ENCODE data around the gene PDE7B. TPM values are rescaled to one million over a fixed set of nuclear protein-coding genes. Genes with fewer than 3 reads are reported as not detected.

PDE7B gene
- total RNA-seq, 4 donors from 2014 or later = 2.9 to 23.6 (median 5.2) TPM

GRCh38 chr6:136090929-136091328 is 239.4 kb downstream of the PDE7B start:
- no peaks in the 10 kb centered on the region for H3K9me3 ChIP-seq
- H3K36me3 ChIP-seq = no peaks in the 10 kb centered on the region
- ATAC-seq = no peak
- no peaks in the 10 kb centered on the region for H3K4me1 ChIP-seq
- H3K27me3 ChIP-seq = no peaks in the 10 kb centered on the region
- no peak overlapping the region for H3K27ac ChIP-seq
- 80 to 85% methylated on average over 1 of the region's 1 CpG for WGBS, 2 donors (ENCODE audit: low coverage in 1 of 2)
- TF ChIP-seq CTCF (IDR thresholded peaks at IDR 0.05) (no peak), EP300 (IDR thresholded peaks at IDR 0.05) (no peak), POLR2AphosphoS5 (IDR thresholded peaks at IDR 0.05) (no peak), POLR2A (IDR thresholded peaks at IDR 0.05) (no peak)
- H3K4me3 ChIP-seq = no peak overlapping the region

GRCh38 chr6:136092897-136093296 is 241.4 kb downstream of the PDE7B start:
- H3K9me3 ChIP-seq = no peaks in the 10 kb centered on the region
- TF ChIP-seq POLR2AphosphoS5 (IDR thresholded peaks at IDR 0.05) = no peak
- no peak for TF ChIP-seq EP300 (IDR thresholded peaks at IDR 0.05)
- TF ChIP-seq CTCF (IDR thresholded peaks at IDR 0.05) = no peak
- no peak for TF ChIP-seq POLR2A (IDR thresholded peaks at IDR 0.05)
- no peak overlapping the region for H3K4me3 ChIP-seq
- ATAC-seq = no peak
- no peak overlapping the region for H3K27ac ChIP-seq
- no peaks in the 10 kb centered on the region for H3K36me3 ChIP-seq
- peaks cover 0 to 7% (median 0%) of the 10 kb centered on the region in 3 donors for H3K4me1 ChIP-seq
- no peaks in the 10 kb centered on the region for H3K27me3 ChIP-seq
- 77 to 89% methylated on average over 3 of the region's 3 CpGs for WGBS, 2 donors (ENCODE audit: low coverage in 1 of 2)

- no peak for ATAC-seq
- H3K4me1 ChIP-seq = peaks cover 0 to 7% (median 0%) of the 10 kb centered on the region in 3 donors
- H3K4me3 ChIP-seq = no peak overlapping the region
- no peak overlapping the region for H3K27ac ChIP-seq
- TF ChIP-seq POLR2A (IDR thresholded peaks at IDR 0.05) (no peak), CTCF (IDR thresholded peaks at IDR 0.05) (no peak), EP300 (IDR thresholded peaks at IDR 0.05) (no peak), POLR2AphosphoS5 (IDR thresholded peaks at IDR 0.05) (no peak)
- 82 to 100% methylated on average over 1 of the region's 1 CpG for WGBS, 2 donors (ENCODE audit: low coverage in 1 of 2)
- H3K9me3 ChIP-seq = no peaks in the 10 kb centered on the region
- H3K27me3 ChIP-seq = no peaks in the 10 kb centered on the region
- no peaks in the 10 kb centered on the region for H3K36me3 ChIP-seq
These were observed 242.3 kb downstream of the PDE7B start for GRCh38 chr6:136093835-136094234.

GRCh38 chr6:136094812-136095211 is 243.3 kb downstream of the PDE7B start:
- Histone ChIP-seq H3K27ac (no peak overlapping the region), H3K27me3 (no peaks in the 10 kb centered on the region), H3K4me3 (no peak overlapping the region), H3K4me1 (peaks cover 0 to 7% (median 0%) of the 10 kb centered on the region in 3 donors), H3K9me3 (no peaks in the 10 kb centered on the region), H3K36me3 (no peaks in the 10 kb centered on the region)
- 92 to 96% methylated on average over 3 of the region's 3 CpGs for WGBS, 2 donors (ENCODE audit: low coverage in 1 of 2)
- no peak for ATAC-seq
- TF ChIP-seq CTCF (IDR thresholded peaks at IDR 0.05) (no peak), EP300 (IDR thresholded peaks at IDR 0.05) (no peak), POLR2A (IDR thresholded peaks at IDR 0.05) (no peak), POLR2AphosphoS5 (IDR thresholded peaks at IDR 0.05) (no peak)

- peaks cover 0 to 10% (median 0%) of the 10 kb centered on the region in 3 donors for H3K4me1 ChIP-seq
- TF ChIP-seq POLR2AphosphoS5 (IDR thresholded peaks at IDR 0.05) (peak; percentile 25), EP300 (IDR thresholded peaks at IDR 0.05) (no peak)
- no peak overlapping the region for H3K4me3 ChIP-seq
- H3K36me3 ChIP-seq = no peaks in the 10 kb centered on the region
- ATAC-seq = peak; percentile 84
- 64 to 72% methylated on average over 3 of the region's 3 CpGs for WGBS, 2 donors (ENCODE audit: low coverage in 1 of 2)
- peak overlapping the region in 1 of 4 donors; percentile 35 for H3K27ac ChIP-seq
- no peaks in the 10 kb centered on the region for H3K9me3 ChIP-seq
- H3K27me3 ChIP-seq = no peaks in the 10 kb centered on the region
These were observed 244.5 kb downstream of the PDE7B start for GRCh38 chr6:136095986-136096385.
